ENCODE data around the gene MTA1. TPM values are rescaled to one million over a fixed set of nuclear protein-coding genes. Genes with fewer than 3 reads are reported as not detected.

Gene MTA1
- total RNA-seq, 1 donor from 2014 or later: 60.9 TPM

DNA sequence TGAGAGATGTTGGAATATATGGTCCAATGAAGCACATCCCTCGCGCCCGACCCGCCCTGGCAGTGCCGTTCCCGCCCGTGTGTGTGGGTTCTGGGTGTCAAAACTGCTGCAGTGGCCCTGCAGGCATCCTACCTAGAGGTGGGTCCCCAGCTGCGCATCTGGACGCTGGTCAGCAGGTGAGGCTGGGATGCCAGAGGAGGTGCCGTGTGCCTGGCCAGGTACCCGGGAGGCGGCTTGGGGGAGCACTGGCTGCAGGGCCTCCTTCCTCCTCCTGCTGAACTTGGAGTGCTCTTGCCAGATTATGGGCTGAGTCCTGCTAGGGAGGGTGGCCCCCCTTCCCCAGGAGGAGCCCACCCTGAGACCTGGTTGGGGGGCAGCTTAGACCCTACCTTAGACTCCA is 5.2 kb downstream of the MTA1 start:
- DNase-seq: no peak

DNA sequence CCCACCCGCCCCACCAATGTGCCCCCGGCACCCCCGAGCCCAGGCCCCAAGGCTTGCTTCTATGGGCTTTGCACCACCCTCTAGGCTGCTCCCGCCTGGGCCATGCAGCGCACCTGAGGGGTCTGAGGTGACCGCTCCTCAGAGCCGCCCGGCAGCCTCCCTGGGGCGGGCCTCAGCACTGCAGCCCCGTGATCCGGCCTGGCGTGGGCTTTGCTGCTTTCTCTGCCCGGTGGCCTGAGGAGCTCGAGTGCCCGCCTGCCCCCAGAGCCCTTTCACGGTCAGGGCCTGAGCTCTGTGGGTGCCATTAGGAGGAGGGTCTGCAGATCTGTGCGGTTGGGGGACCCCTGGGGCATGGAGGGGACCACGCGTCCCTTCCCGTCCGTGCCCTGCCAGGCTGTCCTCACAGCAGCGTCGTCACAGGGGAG is 6.2 kb downstream of the MTA1 start:
- DNase-seq: no peak

DNA sequence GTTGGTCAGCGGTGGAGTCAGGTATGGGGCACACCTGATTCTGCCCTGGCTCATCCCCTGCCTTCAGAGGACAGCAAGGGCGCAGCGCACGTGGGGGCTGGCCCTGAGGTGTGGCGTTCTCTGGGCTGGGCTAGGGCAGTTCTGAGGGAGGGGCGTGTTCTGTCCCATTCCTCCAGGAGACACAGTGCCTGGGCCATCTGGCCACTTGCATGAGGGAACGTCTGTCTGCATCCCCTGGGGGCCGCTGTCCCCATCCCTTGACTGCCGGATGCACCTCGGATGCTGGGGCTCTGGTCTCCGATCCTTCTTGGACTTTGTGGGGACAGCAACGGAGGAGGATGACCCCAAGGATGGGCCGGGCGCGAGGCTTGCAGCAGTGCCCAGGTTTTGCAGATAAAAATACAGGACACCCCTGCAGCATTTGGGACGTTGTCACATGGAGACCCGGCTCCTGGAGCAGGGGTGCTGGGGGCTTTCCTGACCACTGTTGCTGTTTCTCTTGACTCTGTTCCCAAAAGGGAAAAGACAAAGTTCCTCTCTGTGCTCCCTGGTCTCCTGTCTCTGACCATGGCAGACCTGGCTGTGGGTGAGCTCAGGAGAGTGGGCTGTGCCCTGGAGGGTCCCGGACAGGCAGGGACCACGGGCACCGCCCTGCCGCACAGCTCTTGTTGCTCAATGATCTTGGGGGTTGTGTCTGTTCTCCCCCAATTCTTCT is 6.9 kb downstream of the MTA1 start:
- no peak for DNase-seq

DNA sequence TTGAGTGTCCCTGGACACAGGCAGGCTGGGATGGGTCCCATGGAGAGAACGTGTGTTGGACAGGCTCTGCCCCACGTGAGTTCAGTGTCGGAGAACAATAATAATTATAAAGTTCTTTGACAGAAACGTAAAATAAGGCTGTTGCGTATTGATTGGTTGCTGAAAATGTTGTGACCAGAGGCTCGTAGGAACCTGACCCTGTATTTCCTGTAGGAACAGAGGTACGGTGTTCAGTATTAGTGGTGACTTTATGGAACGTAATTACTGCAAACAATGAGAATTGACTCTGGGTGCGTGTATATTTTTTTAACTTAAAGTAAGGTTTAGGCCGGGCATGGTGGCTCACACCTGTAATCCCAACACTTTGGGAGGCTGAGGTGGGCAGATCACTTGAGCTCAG is 7.8 kb downstream of the MTA1 start:
- DNase-seq: no peak

DNA sequence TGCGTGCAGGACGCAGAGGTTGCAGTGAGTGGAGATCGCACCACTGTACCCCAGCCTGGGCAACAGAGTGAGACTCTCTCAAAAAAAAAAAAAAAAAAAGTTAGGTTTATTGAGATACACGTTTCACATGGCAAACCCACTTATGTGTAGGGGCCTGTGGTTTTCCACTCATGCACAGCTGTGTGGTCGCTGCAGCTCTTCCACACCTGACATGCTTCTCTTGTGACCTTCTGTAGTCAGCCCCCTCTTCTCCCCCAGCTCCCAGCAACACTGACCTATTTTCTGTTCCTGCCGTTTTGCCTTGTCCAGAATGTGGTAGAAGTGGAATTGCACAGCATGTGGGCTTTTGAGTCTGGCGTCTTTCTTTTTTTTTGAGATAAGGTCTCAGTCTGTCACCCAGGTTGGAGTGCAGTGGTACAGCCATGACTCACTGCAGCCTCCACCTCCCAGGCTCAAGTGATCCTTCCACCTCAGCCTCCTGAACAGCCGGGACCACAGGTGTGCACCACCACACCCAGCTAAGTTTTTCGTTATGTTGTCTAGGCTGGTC is 8.4 kb downstream of the MTA1 start:
- no peak for DNase-seq

DNA sequence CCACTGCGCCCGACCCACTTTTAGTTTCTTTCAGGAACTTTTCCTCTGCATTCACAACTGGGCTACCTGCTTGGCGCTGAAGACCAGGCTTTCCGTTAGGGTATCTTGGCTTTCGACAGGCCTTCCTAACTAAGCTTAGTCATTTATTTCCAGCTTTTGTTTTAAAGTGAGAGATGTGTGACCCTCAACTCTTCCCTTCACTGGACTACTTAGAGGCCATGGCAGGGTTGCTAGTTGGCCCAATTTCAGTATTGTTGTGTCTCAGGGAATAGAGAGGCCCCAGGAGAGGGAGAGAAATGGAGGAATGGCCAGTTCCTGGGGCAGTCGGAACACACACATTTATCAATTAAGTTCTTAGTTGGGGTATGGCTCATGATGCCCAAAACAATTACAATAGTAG is 10.4 kb downstream of the MTA1 start:
- DNase-seq: no peak

DNA sequence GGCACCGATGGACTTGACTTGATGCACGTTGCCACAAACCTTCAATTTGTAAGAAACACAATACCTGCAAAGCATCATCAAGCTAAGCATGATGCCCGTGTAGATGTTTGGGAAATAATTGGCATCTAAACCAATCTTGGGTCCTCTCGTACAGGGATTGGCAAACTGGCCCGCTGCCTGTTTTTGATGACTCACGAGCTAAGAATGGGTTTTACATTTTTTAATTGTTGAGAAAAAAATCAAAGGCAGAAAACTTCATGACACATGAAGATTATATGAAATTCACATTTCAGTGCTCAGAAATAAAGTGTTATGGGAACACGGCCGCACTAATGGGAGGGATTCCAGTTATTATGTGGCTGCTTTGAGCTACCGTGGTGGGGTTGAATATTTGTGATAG is 10.9 kb downstream of the MTA1 start:
- no peak for DNase-seq

DNA sequence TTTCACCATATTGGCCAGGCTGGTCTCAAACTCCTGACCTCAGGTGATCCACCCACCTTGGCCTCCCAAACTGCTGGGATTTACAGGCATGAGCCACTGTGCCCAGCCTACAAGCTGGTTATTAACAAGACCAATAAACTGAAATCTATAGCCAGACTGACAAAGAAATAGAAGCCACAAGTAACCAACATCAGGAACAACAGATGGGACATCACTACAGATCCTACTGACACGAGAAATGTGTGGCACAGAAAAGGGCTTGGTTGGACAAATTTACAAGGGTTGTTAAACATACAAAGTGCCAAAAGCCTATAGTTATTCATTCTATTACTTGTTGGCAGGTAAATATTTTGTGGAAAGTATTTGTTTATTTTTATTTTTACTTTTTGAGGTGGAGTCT is 11.6 kb downstream of the MTA1 start:
- DNase-seq: no peak

DNA sequence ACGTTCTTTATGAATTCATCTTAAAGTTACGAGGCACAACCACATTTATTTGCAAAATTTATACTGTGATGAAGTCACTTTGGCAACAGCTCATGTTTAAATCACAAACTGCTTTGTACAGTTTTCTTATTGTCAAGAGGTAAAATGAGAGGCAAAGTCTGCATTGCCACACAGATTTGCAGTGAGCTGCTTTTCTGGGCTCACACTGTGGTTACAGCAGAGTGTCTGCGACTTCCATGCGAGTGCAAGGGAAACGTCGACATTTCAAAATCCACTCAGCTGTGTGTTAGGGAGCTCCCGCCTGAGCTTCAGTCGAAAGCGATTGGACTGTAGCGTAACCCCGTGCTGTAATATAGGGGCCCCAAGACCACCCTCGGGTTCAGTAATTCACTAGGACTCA is 13.0 kb downstream of the MTA1 start:
- no peak for DNase-seq

DNA sequence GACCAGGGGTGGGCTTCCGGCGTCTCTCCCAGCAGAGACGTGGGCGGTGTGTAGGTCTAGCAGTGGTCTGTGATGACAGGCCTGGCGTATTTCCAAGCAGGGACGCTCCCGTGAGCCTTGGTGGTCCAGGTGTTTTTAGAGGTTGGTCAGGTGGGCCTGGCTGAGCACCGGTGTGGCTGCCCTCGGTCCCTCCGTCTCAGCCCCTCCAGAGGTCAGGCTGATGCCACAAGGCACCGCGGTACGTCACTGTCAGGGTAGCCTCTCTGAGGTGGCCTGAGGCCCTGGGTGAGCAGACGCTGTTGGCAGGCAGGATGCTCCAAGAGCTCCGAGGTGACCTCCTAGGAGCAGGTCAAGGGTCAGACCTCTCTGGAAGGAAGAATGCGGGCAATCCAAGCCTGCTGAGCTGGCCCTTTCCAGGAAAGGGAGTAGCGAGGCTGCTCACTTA is 13.6 kb downstream of the MTA1 start:
- no peak for DNase-seq

DNA sequence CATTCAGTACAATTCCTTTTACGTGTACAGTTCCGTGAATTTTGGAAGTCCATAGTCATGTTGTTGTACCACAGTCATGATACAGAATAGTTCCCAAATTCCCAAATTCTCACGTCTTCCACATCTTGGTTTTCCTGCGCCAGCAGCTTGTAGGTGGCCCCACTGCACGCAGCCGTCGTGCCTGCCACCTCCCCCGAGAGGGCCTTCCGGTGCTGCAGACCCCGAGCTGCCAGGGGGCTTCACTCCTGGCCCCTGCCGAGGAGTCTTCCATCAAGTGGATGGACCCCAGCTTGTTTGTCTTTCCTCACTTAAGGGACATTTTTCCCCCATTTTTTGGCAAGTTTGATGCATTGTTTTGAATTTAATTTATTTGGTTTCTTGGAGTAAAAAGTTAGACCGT is 16.8 kb downstream of the MTA1 start:
- no peak for DNase-seq

DNA sequence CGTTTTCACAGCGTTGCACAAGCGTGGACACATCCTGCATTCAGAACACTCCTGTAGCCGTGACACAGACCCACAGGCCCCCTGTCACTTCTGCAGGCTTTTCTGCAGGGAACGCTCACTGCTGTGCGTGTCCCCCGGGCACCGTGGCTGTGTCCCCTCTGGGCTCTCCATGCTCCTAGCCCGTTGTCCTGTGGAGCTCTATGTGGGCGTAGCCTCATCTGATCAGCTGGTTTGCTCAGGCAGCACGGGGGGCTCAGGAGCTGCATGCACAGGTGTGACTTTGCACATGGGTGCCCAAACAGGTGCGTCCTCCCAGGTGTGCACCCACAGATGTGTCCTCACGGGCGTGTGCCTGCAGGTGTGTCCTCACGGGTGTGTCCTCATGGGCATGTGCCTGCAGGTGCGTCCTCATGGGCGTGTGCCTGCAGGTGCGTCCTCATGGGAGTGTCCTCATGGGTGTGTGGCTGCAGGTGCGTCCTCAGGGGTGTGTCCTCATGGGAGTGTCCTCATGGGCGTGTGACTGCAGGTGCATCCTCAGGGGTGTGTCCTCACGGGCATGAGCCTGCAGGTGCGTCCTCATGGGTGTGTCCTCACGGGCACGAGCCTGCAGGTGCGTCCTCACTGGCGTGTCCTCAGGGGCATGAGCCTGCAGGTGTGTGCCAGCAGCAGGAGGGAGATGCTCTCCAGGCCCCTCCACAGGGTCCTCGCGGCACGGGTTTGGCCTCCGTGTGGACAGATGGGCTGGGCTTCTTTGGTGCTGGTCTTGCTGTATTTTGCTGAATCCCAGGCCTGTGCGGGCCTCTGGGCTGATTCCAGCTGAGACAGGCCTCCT is 17.5 kb downstream of the MTA1 start:
- DNase-seq: no peak

DNA sequence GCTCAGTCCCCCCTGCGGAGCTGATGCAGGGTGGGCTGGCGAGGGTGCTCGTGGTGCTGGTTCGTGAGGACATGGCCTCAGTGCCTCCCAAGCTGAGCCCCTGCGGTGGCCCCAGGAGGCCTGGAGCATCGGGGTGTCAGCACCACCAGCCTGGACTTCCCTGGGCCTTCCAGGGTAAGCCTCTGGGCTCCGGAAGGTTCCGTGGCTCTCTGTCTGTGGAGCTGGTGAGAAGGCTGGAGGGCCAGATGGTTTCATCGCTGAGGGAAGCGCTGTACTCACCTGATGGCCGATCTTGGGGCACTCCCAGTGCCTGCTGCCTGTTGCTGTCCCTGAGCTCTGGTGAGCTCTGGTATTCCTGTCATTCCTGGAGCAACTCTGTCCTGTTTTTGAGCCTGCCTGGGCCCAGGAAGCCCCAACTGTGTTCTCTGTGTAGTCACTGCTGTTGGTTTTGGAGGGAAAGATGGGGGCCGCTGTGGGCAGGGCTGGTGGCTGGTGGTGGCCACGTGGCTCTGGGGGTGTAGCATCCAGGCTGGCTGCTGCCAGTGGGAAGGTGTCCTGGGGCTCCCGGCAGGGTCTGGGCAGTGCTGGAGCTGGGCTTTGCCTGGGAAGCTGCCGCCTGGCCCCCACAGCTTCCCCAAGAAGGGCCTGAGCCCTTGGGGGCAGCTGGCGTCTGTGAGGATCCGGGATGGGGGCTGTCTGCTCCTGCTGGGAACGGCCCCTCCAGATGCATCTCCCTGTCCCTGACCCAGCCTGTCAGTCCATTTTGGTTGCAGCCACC is 18.3 kb downstream of the MTA1 start:
- no peak for DNase-seq

DNA sequence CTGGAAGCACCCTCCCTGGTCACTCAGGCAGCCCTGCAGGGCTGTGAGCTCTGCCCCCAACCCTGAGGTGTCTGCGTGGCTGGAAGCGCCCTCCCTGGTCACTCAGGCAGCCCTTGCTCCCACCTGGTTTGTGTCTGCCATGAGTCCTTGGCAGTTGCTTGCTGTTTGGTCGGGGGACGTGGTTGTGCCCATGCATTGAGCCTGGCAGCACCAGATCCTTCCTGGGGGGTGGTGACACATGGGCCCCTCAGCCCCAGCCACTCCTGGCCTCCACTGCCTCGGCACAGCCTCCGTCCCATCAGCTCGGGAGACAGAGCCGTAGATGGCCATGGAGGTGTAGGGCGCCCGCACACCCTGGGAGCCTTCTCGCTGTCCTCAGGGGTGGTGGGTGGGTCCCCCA is 19.6 kb downstream of the MTA1 start:
- no peak for DNase-seq

DNA sequence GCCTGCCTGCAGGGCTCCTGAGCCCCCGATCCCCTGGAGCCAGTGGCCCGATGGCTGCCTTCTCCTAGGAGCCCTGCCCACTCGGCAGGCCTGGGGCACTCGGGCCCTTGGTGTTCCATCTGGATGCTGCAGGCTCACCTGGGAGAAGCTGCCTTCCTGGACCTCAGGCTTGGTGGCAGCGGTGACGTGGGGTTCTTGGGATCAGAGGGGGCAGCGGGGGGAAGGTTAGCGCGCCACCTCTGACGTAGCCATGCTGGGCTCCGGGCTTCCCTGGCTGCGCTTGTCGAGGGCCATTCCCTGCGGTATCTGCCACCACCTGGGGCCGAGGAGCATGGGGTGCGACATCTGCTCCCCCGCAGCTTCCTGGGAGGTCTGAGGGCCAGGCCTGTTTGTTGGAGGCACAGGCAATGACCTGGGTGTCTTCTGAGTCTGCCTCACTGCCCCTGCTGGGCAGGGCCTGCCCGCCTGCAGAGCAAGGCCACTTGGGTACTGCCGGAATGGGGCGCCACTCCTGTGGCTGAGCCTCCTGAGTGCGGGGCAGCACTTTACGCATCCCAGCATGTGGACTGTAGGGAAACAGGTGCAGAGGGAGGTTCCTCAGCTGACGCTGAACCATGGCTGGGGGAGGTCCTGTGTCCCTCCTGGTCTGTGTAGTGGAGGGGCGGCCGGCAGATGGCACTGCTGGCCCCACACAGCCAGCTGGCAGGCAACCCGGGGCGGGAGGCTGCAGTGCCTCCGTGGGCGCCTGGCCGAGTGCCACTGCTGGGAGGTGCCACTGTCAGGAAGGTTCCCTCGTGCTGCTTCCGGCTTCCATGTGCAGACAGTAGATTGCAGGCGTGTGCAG is 20.3 kb downstream of the MTA1 start:
- peak; percentile 51 for DNase-seq

DNA sequence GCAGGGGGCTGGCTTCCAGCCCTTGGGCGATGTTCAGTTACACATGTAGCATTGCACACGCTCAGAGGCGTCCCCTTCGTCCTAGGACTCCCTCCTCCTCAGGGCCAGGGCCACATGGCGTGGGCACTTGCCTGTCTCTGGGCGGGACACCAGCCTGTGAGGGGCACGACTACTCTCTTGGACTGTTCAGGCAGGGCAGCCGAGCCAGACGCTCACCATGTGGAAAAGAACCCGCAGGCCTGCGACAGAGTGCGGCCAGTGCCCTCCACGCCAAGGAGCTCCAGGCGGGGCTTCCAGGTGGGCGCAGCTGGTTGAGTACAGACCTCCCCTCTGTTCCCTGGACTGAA is 20.9 kb downstream of the MTA1 start:
- DNase-seq: no peak

DNA sequence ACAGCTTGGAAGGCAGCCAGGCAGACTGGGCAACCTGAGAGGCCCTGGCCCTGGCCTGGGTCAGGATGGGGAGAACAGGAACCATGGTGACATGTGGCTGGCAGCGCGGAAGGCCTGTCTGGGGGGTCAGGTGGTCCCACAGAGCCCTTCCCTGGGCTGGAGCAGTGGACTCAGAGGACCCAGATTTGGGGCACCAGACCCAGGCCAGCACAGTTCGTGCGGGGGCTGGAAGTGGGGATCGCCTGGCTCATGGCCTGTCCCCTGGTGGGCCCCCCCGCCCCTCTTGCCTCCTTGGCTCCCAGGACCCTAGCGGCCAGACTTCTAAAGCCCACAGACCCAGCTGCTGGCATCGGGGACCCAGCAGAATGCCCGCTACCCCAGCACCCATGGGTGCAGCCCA is 21.4 kb downstream of the MTA1 start:
- DNase-seq: no peak

DNA sequence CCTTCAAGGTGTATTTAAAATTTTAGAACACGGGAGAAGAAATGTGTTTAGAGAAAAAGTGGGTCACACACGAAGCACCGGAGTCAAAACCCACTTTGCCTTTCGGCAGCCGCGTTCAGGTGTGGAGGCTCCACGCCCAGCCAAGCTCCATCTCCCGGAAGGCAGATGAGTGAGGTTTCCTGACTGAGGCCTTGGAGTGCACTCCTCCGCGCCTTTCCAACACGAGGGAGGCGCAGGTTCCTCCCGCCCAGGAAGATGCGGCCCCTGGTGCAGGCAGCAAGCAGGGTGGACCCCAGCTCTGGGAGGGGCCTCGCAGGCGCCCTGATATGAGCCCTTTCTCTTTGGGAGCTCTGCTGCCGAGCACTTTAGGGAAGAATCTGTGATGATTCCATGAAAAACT is 22.5 kb downstream of the MTA1 start:
- DNase-seq: no peak

DNA sequence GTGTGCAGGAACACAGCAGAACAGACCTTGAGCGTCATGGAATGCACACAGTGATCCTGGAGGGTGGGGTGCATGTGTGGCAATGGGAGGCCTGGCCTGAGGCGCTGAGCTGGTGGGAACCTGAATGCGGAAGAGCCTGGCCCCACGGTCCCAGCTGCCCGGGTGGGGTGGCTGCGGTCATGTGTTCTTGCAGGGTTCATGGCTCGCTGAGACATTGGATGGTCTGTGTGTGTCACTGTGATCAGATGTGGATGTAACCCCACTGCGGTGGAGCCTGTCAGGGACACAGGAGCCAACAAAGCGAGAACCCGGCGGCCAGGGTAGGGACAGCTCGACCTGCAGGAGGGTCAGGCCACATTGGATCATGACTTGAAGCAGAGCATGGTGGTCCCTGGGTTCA is 23.2 kb downstream of the MTA1 start:
- DNase-seq: no peak

DNA sequence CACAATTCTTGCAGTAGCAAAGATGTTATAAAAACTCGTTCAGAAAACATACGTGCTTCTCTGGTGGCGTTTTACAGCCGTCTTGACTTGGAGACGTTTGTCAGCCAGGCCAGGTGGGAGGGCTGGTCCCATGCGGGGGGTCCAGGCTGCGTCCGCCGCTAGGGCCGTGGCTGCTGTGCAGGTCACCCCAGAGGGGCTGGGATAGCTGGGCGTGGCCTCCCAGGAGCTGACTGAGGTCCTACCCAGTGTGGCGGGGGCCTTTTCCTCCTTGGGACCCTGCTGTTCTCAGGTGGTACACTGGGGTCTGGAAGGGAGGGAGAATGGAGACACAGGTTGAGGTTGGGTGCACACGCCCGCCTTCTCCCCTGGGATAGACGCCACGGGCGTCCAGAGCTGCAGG is 25.2 kb downstream of the MTA1 start:
- DNase-seq: no peak

DNA sequence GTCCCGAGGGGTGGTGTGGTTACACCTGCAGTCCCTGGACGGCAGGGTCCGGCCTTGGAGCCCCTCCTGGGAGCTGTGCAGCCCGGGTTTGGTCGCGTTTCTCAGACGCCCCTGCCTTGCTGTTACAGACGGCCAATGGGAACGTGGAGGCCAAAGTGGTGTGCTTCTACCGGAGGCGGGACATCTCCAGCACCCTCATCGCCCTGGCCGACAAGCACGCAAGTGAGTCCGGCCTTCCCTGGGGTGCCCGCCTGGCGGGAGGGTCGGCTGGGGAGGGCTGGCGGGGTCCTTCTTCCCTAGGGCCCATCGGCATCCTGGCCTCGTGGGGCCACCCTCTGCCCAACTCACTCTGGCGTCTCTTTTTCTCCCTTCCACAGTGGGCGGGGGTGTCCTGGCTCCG is 25.7 kb downstream of the MTA1 start:
- no peak for DNase-seq

All from tongue (tissue), 2 donors.